Peyer's patch (tissue), 4 donors: ENCODE results near the gene ZMYM5. TPM values are rescaled to one million over a fixed set of nuclear protein-coding genes. Genes with fewer than 3 reads are reported as not detected.
"Not testable (repeated sequence)": the region's sequence is repeated elsewhere in the genome, so short reads cannot be mapped to it uniquely, and the experiment has no call there.

ENCODE experiments used
- DNase-seq, 3 donors: peaks; one replicate each; pipeline ENCODE4 v3.0.0-alpha.2; 2017 to 2019
- H3K27ac ChIP-seq, 4 donors: fragments of 200-600 bp; sonication (generic); one replicate each; pipeline ENCODE4 v1.5.1; 2016 to 2019
- H3K27me3 ChIP-seq, 2 donors: fragments of 200-600 bp; sonication (generic); one replicate each; pipeline ENCODE4 v1.5.1; 2019
- H3K36me3 ChIP-seq, 3 donors: fragments of 200-600 bp; sonication (generic); one replicate each; pipeline ENCODE4 v1.5.1; 2016 to 2019
- H3K4me1 ChIP-seq, 4 donors: fragments of 200-600 bp; sonication (generic); one replicate each; pipeline ENCODE4 v1.5.1; 2016 to 2019
- H3K4me3 ChIP-seq, 4 donors: fragments of 200-600 bp; sonication (generic); 1 replicate in 3 of 4; 2 replicates in 1 of 4; pipeline ENCODE4 v1.5.1; 2016 to 2019; ENCODE audit warnings: mild to moderate bottlenecking in 1 of 4
- H3K9me3 ChIP-seq, 4 donors: fragments of 200-600 bp; sonication (generic); one replicate each; pipeline ENCODE4 v1.5.1; 2016 to 2019; ENCODE audit warnings: mild to moderate bottlenecking in 1 of 4
- CTCF ChIP-seq, 6 experiments: fragments of 450-650 bp in 4 of 6; fragments of 200-600 bp in 2 of 6; sonication (generic) in 1 of 6; IDR thresholded peaks; one replicate each; pipeline ENCODE4 v1.5.1; 2017 to 2019; ENCODE audit warnings: antibody characterized with exemption in 6 of 6, mild to moderate bottlenecking in 3 of 6, moderate library complexity in 1 of 6
- POLR2A ChIP-seq, 2 donors: fragments of 450-650 bp; IDR thresholded peaks; one replicate each; pipeline ENCODE4 v1.5.1; 2017; ENCODE audit warnings: antibody characterized with exemption in 2 of 2, mild to moderate bottlenecking in 2 of 2, moderate library complexity in 2 of 2
- total RNA-seq, 4 donors: library from RNA; depleted of rRNA; stranded (reverse); fragments of >200 nt; gene quantifications; one replicate each; pipeline ENCODE4 v1.1.0, GENCODE V29; 2016

ZMYM5 gene
- total RNA-seq, 4 donors from 2014 or later, result 10.5 to 27.2 (median 16.1) TPM

DNA sequence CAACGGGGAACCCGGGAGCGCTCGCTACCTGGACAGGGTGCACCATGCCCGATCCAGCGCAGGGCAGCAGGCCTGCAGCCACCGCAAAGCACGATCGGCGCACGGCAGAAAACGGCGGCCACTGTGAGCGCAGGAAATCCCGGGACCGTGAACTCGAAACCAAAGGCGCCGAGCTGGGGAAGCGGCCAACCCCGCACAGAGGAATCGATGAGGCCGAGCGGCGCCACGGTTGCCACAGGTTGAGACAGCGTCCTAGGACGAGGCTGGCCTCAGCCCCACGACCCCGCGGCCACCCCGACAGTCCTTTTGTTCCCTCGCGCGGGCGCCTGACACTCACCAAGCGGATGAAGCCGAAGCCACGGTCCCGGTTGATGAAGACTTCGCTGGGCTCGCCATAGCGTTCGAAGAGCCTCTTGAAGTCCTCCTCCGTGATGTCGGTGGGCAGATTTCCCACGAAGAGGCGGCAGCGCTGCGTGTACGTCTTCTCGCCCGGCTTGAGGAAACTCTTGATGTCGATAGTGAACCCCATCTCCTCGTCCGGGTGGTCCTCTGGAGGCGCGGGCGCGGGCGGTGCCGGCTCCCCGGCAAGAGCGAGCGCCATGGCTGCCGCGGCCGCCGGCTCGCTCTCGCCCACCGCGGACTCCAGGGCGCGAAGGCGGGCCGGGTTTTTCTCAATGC lies 81.3 kb downstream of the ZMYM5 start:
- H3K36me3 ChIP-seq, result no peaks in the 10 kb centered on the region
- TF ChIP-seq CTCF (IDR thresholded peaks at IDR 0.05) (peak in 1 of 6 experiments; percentile 14), POLR2A (IDR thresholded peaks at IDR 0.05) (peak in 1 of 2 donors; percentile 11)
- H3K27me3 ChIP-seq, result no peaks in the 10 kb centered on the region
- H3K4me1 ChIP-seq, result peaks cover 0 to 6% (median 2%) of the 10 kb centered on the region in 4 donors
- H3K9me3 ChIP-seq, result no peaks in the 10 kb centered on the region
- H3K4me3 ChIP-seq, result peak overlapping the region; percentile 76 to 90 (median 85)
- H3K27ac ChIP-seq, result peak overlapping the region; percentile 88 to 95 (median 91)
- peak; percentile 49 to 77 (median 76) for DNase-seq

DNA sequence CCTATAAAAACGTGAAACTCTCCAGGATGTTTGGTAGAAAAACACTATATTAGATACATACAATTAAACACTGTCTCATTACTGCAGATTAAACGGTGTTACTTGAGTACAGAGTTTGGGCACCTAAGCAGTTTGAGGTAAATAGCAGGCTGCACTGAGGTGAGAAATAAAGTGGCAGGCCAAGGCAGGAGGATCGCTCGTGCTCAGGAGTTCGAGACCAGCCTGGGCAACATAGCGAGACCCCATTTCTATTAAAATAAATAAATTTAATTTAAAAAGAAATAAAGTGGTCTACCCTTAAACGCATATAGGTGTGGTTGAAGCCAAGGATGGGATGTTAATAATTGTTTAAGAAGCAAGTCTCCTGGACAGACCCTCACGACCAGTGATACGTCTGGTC lies 81.9 kb downstream of the ZMYM5 start:
- Histone ChIP-seq H3K4me3 (peak overlapping the region; percentile 76 to 90 (median 85)), H3K9me3 (no peaks in the 10 kb centered on the region), H3K27ac (peak overlapping the region; percentile 88 to 95 (median 91)), H3K4me1 (peaks cover 0 to 6% (median 2%) of the 10 kb centered on the region in 4 donors), H3K27me3 (no peaks in the 10 kb centered on the region), H3K36me3 (no peaks in the 10 kb centered on the region)
- TF ChIP-seq POLR2A (IDR thresholded peaks at IDR 0.05) (no peak), CTCF (IDR thresholded peaks at IDR 0.05) (no peak)
- DNase-seq, result peak in 1 of 3 donors; percentile 37

GRCh38 chr13:19780753-19781418 lies 82.6 kb downstream of the ZMYM5 start:
- peak in 1 of 3 donors; percentile 39 for DNase-seq
- peak overlapping the region; percentile 76 to 90 (median 85) for H3K4me3 ChIP-seq
- not testable (repeated sequence) for H3K4me1 ChIP-seq, H3K27ac ChIP-seq, H3K36me3 ChIP-seq, H3K27me3 ChIP-seq, H3K9me3 ChIP-seq

Other genes with a start within 250 kb of the ZMYM5 start
- 100 to 1,000 TPM in 1 of 4 donors, 10 to 100 TPM in 3; 33.1 to 117 (median 45.6) TPM for gene MPHOSPH8, start 230.0 kb downstream of the ZMYM5 start, total RNA-seq
- gene PSPC1, start 80.7 kb downstream of the ZMYM5 start, total RNA-seq, result 100 to 1,000 TPM in 1 of 4 donors, 10 to 100 TPM in 3; 39.6 to 337 (median 67.3) TPM
- gene ZMYM2, start 95.1 kb upstream of the ZMYM5 start, total RNA-seq, result 100 to 1,000 TPM in 1 of 4 donors, 10 to 100 TPM in 3; 50.3 to 149 (median 77.1) TPM